Liver (tissue), 3 donors: ENCODE data around the gene LRRC37A2.
"Not testable (repeated sequence)": the region's sequence is repeated elsewhere in the genome, so short reads cannot be mapped to it uniquely, and the experiment has no call there.

Source experiments
- CTCF ChIP-seq: fragments of 150-350 bp; IDR thresholded peaks from 2 replicates; pipeline ENCODE4 v1.5.1; 2017; ENCODE audit warnings: improper control_type of control experiment, low read depth, low read length; ENCODE audit not compliant: missing input control
- EGR1 ChIP-seq, 2 donors: IDR thresholded peaks; 2 replicates each; pipeline ENCODE4 v1.6.1; 2016 to 2018; ENCODE audit warnings: antibody characterized with exemption in 2 of 2, low read depth in 2 of 2
- JUND ChIP-seq, 2 donors: IDR thresholded peaks; 2 replicates each; pipeline ENCODE4 v1.6.1; 2016; ENCODE audit warnings: antibody characterized with exemption in 2 of 2
- MAX ChIP-seq: IDR thresholded peaks from 2 replicates; pipeline ENCODE4 v1.6.1; 2016; ENCODE audit warnings: antibody characterized with exemption
- RXRA ChIP-seq, 2 donors: IDR thresholded peaks; 2 replicates each; pipeline ENCODE4 v1.6.1; 2017 to 2018; ENCODE audit warnings: antibody characterized with exemption in 2 of 2, mild to moderate bottlenecking in 1 of 2
- TAF1 ChIP-seq: conservative IDR thresholded peaks from 2 replicates; pipeline ENCODE4 v1.6.1; 2016; ENCODE audit warnings: antibody characterized with exemption, mild to moderate bottlenecking
- TF ChIP-seq, protein P1 (sequence below): IDR thresholded peaks from 2 replicates; pipeline ENCODE4 v1.6.1; 2016; ENCODE audit warnings: antibody characterized with exemption
- TF ChIP-seq, protein P2 (sequence below): IDR thresholded peaks from 2 replicates; pipeline ENCODE4 v1.6.1; 2016; ENCODE audit warnings: antibody characterized with exemption, mild to moderate bottlenecking
- donor health status: healthy.
- donor health status: healthy.

GRCh38 chr17:46591332-46591731, 79.1 kb downstream of the LRRC37A2 start:
- TF ChIP-seq CTCF; MAX; RXRA (IDR thresholded peaks at IDR 0.05); TAF1; JUND (IDR thresholded peaks at IDR 0.05); EGR1 (IDR thresholded peaks at IDR 0.05; ENCODE audit: low read depth in 2 of 2): not testable (repeated sequence)
- TF ChIP-seq, protein P1, sequence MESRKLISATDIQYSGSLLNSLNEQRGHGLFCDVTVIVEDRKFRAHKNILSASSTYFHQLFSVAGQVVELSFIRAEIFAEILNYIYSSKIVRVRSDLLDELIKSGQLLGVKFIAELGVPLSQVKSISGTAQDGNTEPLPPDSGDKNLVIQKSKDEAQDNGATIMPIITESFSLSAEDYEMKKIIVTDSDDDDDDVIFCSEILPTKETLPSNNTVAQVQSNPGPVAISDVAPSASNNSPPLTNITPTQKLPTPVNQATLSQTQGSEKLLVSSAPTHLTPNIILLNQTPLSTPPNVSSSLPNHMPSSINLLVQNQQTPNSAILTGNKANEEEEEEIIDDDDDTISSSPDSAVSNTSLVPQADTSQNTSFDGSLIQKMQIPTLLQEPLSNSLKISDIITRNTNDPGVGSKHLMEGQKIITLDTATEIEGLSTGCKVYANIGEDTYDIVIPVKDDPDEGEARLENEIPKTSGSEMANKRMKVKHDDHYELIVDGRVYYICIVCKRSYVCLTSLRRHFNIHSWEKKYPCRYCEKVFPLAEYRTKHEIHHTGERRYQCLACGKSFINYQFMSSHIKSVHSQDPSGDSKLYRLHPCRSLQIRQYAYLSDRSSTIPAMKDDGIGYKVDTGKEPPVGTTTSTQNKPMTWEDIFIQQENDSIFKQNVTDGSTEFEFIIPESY, result not testable (repeated sequence)
- TF ChIP-seq, protein P2, sequence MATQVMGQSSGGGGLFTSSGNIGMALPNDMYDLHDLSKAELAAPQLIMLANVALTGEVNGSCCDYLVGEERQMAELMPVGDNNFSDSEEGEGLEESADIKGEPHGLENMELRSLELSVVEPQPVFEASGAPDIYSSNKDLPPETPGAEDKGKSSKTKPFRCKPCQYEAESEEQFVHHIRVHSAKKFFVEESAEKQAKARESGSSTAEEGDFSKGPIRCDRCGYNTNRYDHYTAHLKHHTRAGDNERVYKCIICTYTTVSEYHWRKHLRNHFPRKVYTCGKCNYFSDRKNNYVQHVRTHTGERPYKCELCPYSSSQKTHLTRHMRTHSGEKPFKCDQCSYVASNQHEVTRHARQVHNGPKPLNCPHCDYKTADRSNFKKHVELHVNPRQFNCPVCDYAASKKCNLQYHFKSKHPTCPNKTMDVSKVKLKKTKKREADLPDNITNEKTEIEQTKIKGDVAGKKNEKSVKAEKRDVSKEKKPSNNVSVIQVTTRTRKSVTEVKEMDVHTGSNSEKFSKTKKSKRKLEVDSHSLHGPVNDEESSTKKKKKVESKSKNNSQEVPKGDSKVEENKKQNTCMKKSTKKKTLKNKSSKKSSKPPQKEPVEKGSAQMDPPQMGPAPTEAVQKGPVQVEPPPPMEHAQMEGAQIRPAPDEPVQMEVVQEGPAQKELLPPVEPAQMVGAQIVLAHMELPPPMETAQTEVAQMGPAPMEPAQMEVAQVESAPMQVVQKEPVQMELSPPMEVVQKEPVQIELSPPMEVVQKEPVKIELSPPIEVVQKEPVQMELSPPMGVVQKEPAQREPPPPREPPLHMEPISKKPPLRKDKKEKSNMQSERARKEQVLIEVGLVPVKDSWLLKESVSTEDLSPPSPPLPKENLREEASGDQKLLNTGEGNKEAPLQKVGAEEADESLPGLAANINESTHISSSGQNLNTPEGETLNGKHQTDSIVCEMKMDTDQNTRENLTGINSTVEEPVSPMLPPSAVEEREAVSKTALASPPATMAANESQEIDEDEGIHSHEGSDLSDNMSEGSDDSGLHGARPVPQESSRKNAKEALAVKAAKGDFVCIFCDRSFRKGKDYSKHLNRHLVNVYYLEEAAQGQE, result not testable (repeated sequence)
